GM19372 (cell line): ENCODE results near the gene SNX11.

ENCODE experiments used
- ATAC-seq: cut with Tn5 transposase; IDR thresholded peaks from one replicate; pipeline ENCODE4 v1.9.1; 2021; ENCODE audit warnings: mild to moderate bottlenecking, low read depth, moderate library complexity; ENCODE audit not compliant: unreplicated experiment

SNX11 gene

GRCh38 chr17:48159232-48159631 is 51.7 kb downstream of the SNX11 start:
- no peak for ATAC-seq

GRCh38 chr17:48160177-48161081 is 52.9 kb downstream of the SNX11 start:
- no peak for ATAC-seq

- no peak for ATAC-seq
Observed at GRCh38 chr17:48161127-48161905, 53.8 kb downstream of the SNX11 start.

GRCh38 chr17:48162306-48162934 is 54.9 kb downstream of the SNX11 start:
- no peak for ATAC-seq

- no peak for ATAC-seq
Observed at GRCh38 chr17:48162946-48163506, 55.5 kb downstream of the SNX11 start.

GRCh38 chr17:48163809-48164208 is 56.2 kb downstream of the SNX11 start:
- no peak for ATAC-seq

GRCh38 chr17:48169926-48170325 is 62.4 kb downstream of the SNX11 start:
- no peak for ATAC-seq
